Neutrophil (primary cell): ENCODE results near the gene HOXB5.

Experiments used
- H3K27ac ChIP-seq: fragments of 200-600 bp; sonication (generic); 2 replicates; pipeline ENCODE4 v1.5.1; 2016; ENCODE audit warnings: mild to moderate bottlenecking, moderate library complexity
- H3K27me3 ChIP-seq: fragments of 200-600 bp; sonication (generic); 2 replicates; pipeline ENCODE4 v1.6.0; 2016; ENCODE audit warnings: mild to moderate bottlenecking
- H3K36me3 ChIP-seq: fragments of 200-600 bp; sonication (generic); 2 replicates; pipeline ENCODE4 v1.5.1; 2017
- H3K4me1 ChIP-seq, 2 experiments: fragments of 200-600 bp in 1 of 2; sonication (generic) in 1 of 2; 1 replicate in 1 of 2; 2 replicates in 1 of 2; pipeline versions ENCODE4 v1.5.1 to v1.6.1; 2013 to 2016; ENCODE audit warnings: low read depth in 1 of 2, low read length in 1 of 2, mild to moderate bottlenecking in 1 of 2, moderate library complexity in 1 of 2; ENCODE audit not compliant: control insufficient read depth in 1 of 2, insufficient read depth in 1 of 2
- H3K4me3 ChIP-seq, 2 experiments: fragments of 200-600 bp in 1 of 2; sonication (generic) in 1 of 2; 1 replicate in 1 of 2; 2 replicates in 1 of 2; pipeline ENCODE4 v1.5.1; 2013 to 2016; ENCODE audit warnings: low read depth in 1 of 2, low read length in 1 of 2, mild to moderate bottlenecking in 1 of 2, moderate library complexity in 1 of 2
- H3K9me3 ChIP-seq: fragments of 200-600 bp; sonication (generic); 2 replicates; pipeline ENCODE4 v1.5.1; 2016
- CTCF ChIP-seq: fragments of 200-600 bp; sonication (generic); IDR thresholded peaks from 2 replicates; pipeline ENCODE4 v1.5.1; 2016; ENCODE audit warnings: antibody characterized with exemption

Gene HOXB5

DNA sequence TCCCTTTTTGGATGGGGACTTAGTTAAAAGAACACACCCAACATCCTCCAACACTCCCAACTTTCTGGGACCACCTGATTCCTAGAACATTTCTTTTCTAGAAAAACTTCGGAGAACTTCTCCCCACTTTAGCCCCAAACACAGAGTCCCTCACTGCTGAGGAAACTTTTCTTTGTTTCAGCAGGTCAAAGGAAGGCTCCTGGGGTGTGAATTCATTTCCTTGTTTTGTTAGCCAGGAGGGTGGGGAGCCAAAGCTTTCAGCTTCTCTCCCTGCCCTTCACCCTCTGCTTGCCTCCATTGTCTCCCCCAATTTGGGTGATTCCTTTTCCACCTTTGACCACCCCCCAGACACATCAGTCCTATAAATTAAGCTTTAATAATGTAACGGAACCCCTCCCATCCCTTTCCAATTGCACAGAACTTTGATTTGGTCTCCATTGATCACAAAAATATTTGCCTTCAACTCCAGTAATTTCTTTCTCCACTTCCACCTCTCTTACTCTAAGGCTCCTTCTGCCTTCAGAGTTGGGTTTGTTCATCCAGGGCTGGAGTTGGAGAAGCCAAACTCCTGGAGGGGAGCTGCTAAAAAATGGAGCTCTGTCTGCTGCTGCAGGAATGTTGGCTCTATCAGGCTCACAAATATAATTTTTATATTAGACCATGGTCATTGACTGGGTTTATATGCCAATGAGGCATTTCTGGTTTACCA, 25.8 kb downstream of the HOXB5 start:
- no peaks in the 10 kb centered on the region for H3K36me3 ChIP-seq
- no peak overlapping the region for H3K4me3 ChIP-seq
- H3K27ac ChIP-seq = no peak overlapping the region
- peaks cover 100% of the 10 kb centered on the region for H3K27me3 ChIP-seq
- no peak for TF ChIP-seq CTCF
- H3K4me1 ChIP-seq = no peaks in the 10 kb centered on the region
- no peaks in the 10 kb centered on the region for H3K9me3 ChIP-seq

DNA sequence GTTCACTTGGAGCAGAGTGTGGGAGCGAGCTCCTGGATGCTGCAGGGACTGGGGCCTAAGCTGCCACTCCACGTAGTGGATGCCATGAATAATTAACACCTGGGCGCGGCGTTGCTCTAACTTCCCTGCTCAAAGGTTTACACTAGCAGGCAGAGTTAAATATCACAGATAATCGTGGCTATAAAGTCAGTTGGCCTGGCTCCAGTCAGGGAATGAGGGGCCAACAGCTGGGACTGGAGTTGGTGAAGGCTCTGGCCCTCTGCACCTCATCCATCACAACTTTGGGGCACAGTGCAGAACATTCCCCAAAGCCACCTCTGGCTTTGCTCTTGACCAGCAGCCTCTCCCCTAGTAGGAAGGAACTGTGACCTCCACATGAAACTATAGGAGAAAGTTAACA, 26.4 kb downstream of the HOXB5 start:
- H3K27me3 ChIP-seq = peaks cover 100% of the 10 kb centered on the region
- no peaks in the 10 kb centered on the region for H3K9me3 ChIP-seq
- no peak overlapping the region for H3K27ac ChIP-seq
- TF ChIP-seq CTCF = no peak
- H3K4me1 ChIP-seq = no peaks in the 10 kb centered on the region
- no peaks in the 10 kb centered on the region for H3K36me3 ChIP-seq
- H3K4me3 ChIP-seq = no peak overlapping the region

- H3K27me3 ChIP-seq = peaks cover 100% of the 10 kb centered on the region
Measured at GRCh38 chr17:48566717-48567116, 26.9 kb downstream of the HOXB5 start.

DNA sequence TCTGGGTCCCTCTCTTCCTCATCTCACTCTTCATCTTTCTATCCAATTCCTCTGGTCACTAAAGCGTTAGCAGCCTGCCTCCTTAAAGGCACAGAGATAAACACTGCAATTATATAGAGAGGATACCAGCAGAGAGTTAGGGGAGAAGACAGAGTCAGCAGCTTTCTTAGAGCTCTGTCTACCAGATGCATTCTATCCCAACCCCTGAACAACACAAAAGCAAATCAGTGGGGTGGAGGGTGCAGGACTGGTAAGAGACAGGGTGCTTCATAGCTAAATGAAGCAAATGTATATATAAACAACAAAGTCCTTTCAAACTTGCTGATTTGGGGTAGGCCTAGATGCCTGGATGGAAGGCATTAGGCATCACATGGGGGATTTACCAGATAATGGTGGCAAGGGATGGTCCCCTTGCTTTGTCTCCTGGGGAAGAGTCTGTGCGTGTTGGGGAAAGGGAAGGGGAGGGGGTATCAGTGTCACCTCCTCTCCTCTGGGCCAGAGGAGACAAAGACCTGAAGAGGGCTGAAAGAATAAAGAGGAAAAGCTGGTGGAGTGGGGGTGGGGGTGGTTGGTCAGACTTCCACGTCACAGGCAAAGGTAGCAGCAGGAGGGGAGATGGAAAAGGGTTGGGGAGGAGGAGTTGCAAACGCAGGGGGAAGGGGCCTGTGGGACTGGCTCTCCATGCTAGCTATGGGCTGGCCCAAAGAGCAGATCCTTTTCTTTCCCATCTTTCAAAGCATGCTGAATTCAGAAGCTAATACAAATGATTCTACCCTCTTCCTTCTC, 27.5 kb downstream of the HOXB5 start:
- Histone ChIP-seq H3K36me3 (no peaks in the 10 kb centered on the region), H3K4me1 (no peaks in the 10 kb centered on the region), H3K4me3 (no peak overlapping the region), H3K9me3 (no peaks in the 10 kb centered on the region), H3K27me3 (peaks cover 100% of the 10 kb centered on the region), H3K27ac (no peak overlapping the region)
- no peak for TF ChIP-seq CTCF

More at GRCh38 chr17:48566717-48567116, 26.9 kb downstream of the HOXB5 start:
- Histone ChIP-seq H3K4me1 (no peaks in the 10 kb centered on the region), H3K27ac (no peak overlapping the region), H3K9me3 (no peaks in the 10 kb centered on the region), H3K4me3 (no peak overlapping the region), H3K36me3 (no peaks in the 10 kb centered on the region)
- TF ChIP-seq CTCF = no peak

- Histone ChIP-seq H3K9me3 (no peaks in the 10 kb centered on the region), H3K4me1 (no peaks in the 10 kb centered on the region), H3K4me3 (no peak overlapping the region), H3K27ac (no peak overlapping the region), H3K27me3 (peaks cover 100% of the 10 kb centered on the region), H3K36me3 (no peaks in the 10 kb centered on the region)
- TF ChIP-seq CTCF = no peak
Measured at GRCh38 chr17:48565022-48565554, 28.5 kb downstream of the HOXB5 start.
